ENCODE results near the gene FKRP. TPM values are rescaled to one million over a fixed set of nuclear protein-coding genes. Genes with fewer than 3 reads are reported as not detected.

FKRP gene
- total RNA-seq, 1 experiment from 2014 or later, result 33.1 TPM

DNA sequence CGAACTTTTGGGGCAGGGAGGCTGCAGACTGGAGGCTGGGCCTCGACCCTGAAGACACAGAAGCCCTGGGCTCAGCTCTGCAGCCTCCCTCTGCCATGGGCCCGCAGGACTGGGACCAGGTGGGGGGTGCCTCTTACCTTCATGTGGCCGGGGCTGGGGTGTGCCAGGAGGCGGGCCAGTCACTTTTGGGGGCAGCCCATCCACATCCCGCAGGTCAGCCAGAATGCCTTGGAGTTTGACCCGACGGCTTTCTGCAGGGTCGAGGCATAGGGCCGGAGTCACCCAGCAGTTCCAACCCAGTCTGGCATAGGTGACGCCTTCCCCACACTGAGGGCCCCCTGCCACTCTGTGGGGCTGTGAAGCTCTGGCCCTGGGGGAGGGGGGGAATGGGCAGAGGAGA lies 18.1 kb upstream of the FKRP start:
- intact Hi-C loops (cut with micrococcal nuclease; ENCODE audit: unreplicated experiment), result no loop called here
- TF ChIP-seq, protein P1, sequence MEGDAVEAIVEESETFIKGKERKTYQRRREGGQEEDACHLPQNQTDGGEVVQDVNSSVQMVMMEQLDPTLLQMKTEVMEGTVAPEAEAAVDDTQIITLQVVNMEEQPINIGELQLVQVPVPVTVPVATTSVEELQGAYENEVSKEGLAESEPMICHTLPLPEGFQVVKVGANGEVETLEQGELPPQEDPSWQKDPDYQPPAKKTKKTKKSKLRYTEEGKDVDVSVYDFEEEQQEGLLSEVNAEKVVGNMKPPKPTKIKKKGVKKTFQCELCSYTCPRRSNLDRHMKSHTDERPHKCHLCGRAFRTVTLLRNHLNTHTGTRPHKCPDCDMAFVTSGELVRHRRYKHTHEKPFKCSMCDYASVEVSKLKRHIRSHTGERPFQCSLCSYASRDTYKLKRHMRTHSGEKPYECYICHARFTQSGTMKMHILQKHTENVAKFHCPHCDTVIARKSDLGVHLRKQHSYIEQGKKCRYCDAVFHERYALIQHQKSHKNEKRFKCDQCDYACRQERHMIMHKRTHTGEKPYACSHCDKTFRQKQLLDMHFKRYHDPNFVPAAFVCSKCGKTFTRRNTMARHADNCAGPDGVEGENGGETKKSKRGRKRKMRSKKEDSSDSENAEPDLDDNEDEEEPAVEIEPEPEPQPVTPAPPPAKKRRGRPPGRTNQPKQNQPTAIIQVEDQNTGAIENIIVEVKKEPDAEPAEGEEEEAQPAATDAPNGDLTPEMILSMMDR (IDR thresholded peaks at IDR 0.05; ENCODE audit: insufficient read depth in 1 of 2, low read depth in 1 of 2, low read length in 1 of 2, severe bottlenecking in 1 of 2, unreplicated experiment in 1 of 2), result no peak
- Mint-ChIP-seq H3K9me3 (ENCODE audit: unreplicated experiment) (no peaks in the 10 kb centered on the region), H3K36me3 (ENCODE audit: insufficient read depth, unreplicated experiment) (peaks cover 92% of the 10 kb centered on the region), H3K27me3 (ENCODE audit: insufficient read depth, unreplicated experiment) (no peaks in the 10 kb centered on the region), H3K4me3 (ENCODE audit: unreplicated experiment) (no peak overlapping the region), H3K27ac (ENCODE audit: unreplicated experiment) (peak overlapping the region; percentile 88), H3K4me1 (ENCODE audit: low read depth, unreplicated experiment) (peaks cover 13% of the 10 kb centered on the region)
- peak in 1 of 2 experiments; percentile 33 for DNase-seq
- ChIA-PET CTCF (interaction anchor here (0.6 to 1.7 kb wide), 2 partner anchors 38 to 66 kb away, joined by 4 to 8 read pairs; partner anchors contain the start of gene DACT3), POLR2A (no interaction called here)
- H3K4me3 ChIP-seq (ENCODE audit: low read depth, low read length), result no peak overlapping the region
- no peaks in the 10 kb centered on the region for H3K27me3 ChIP-seq (replicated peaks; ENCODE audit: control insufficient read depth, insufficient read depth, low read length)
- peaks cover 6% of the 10 kb centered on the region for H3K36me3 ChIP-seq (ENCODE audit: control insufficient read depth, insufficient read depth, low read length)
- H3K4me1 ChIP-seq, result no peaks in the 10 kb centered on the region
- H3K9me3 ChIP-seq, result no peaks in the 10 kb centered on the region
- BruUV-seq (replicated peaks), result no TSS peak

DNA sequence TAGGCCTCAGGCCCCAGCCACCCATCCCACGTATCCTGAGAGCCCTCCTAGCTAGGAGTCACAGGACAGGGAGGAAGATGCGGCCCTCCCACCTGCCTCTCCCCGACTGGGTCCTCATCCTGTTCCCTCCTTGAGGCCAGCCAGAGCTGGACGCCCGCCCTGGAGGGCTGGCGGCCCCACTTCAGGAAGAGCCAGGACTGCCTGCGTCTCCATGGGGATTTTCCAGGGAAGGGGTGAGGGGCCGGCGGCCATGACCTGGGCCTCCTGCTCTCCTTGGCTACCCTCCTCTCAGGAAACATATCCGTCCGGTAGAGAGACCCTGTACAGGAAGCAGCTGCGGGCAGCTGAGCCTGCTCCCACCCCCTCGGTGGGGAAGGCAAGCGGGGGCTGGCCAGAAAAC lies 17.6 kb upstream of the FKRP start:
- no peak overlapping the region for H3K4me3 Mint-ChIP-seq (ENCODE audit: unreplicated experiment)
- H3K4me1 Mint-ChIP-seq (ENCODE audit: low read depth, unreplicated experiment), result peaks cover 13% of the 10 kb centered on the region
- BruUV-seq (replicated peaks), result no TSS peak
- H3K27me3 ChIP-seq (replicated peaks; ENCODE audit: control insufficient read depth, insufficient read depth, low read length), result no peaks in the 10 kb centered on the region
- H3K27me3 Mint-ChIP-seq (ENCODE audit: insufficient read depth, unreplicated experiment), result no peaks in the 10 kb centered on the region
- H3K36me3 ChIP-seq (ENCODE audit: control insufficient read depth, insufficient read depth, low read length), result peaks cover 10% of the 10 kb centered on the region
- no peaks in the 10 kb centered on the region for H3K4me1 ChIP-seq
- no peak overlapping the region for H3K4me3 ChIP-seq (ENCODE audit: low read depth, low read length)
- H3K27ac Mint-ChIP-seq (ENCODE audit: unreplicated experiment), result no peak overlapping the region
- ChIA-PET POLR2A (no interaction called here), CTCF (interaction anchor here (1.0 to 1.7 kb wide), 4 partner anchors 14 to 285 kb away, joined by 3 to 8 read pairs (median 4); partner anchors contain the start of gene DACT3)
- TF ChIP-seq, protein P1 (IDR thresholded peaks at IDR 0.05; ENCODE audit: insufficient read depth in 1 of 2, low read depth in 1 of 2, low read length in 1 of 2, severe bottlenecking in 1 of 2, unreplicated experiment in 1 of 2), result no peak
- peaks cover 92% of the 10 kb centered on the region for H3K36me3 Mint-ChIP-seq (ENCODE audit: insufficient read depth, unreplicated experiment)
- H3K9me3 ChIP-seq, result no peaks in the 10 kb centered on the region
- intact Hi-C loops (cut with micrococcal nuclease; ENCODE audit: unreplicated experiment), result no loop called here
- DNase-seq, result peak in 1 of 2 experiments; percentile 31
- H3K9me3 Mint-ChIP-seq (ENCODE audit: unreplicated experiment), result no peaks in the 10 kb centered on the region

DNA sequence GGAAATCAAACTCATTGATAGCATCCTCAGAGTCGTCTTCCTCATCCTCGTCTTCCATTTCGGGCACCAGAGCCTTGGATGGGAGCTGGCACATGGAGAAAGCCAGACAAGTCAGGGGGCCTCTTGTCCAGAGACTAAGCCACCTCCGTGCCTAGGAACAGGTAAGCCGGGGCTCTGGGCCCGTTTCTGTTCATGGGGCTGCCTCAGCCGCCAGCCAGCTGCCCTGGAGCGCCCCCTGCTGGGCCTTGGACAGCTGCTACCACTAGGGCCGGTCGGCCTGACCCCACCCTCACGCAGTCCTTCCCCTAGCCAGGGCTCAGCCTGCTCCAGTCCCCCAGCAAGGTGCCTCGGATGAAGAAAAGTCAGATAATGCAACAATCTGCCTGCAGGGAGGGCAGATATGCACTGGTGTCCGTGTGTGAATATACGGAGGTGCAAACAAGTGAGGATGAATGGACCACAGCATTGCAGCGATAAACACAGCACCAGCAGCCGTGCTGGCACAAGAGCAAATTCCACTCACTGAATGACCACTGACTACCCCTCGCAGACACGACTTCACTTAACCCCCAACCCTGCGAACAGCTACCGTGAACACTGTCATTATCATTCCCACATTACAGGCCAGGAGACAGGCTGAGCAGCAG lies 17.0 kb upstream of the FKRP start:
- peaks cover 8% of the 10 kb centered on the region for H3K36me3 ChIP-seq (ENCODE audit: control insufficient read depth, insufficient read depth, low read length)

More for the DNA sequence above, 17.0 kb upstream of the FKRP start:
- Histone ChIP-seq H3K4me3 (ENCODE audit: low read depth, low read length) (no peak overlapping the region), H3K9me3 (no peaks in the 10 kb centered on the region), H3K4me1 (no peaks in the 10 kb centered on the region), H3K27me3 (replicated peaks; ENCODE audit: control insufficient read depth, insufficient read depth, low read length) (no peaks in the 10 kb centered on the region)
- Mint-ChIP-seq H3K9me3 (ENCODE audit: unreplicated experiment) (no peaks in the 10 kb centered on the region), H3K4me1 (ENCODE audit: low read depth, unreplicated experiment) (peaks cover 13% of the 10 kb centered on the region), H3K27ac (ENCODE audit: unreplicated experiment) (no peak overlapping the region), H3K27me3 (ENCODE audit: insufficient read depth, unreplicated experiment) (no peaks in the 10 kb centered on the region), H3K4me3 (ENCODE audit: unreplicated experiment) (no peak overlapping the region), H3K36me3 (ENCODE audit: insufficient read depth, unreplicated experiment) (peaks cover 92% of the 10 kb centered on the region)
- CTCF ChIA-PET, result interaction anchor here (1.0 to 1.7 kb wide), 5 partner anchors 10 to 284 kb away, joined by 3 to 8 read pairs (median 3); partner anchors contain the start of gene DACT3
- POLR2A ChIA-PET, result no interaction called here
- intact Hi-C loops (cut with micrococcal nuclease; ENCODE audit: unreplicated experiment), result no loop called here
- peak; percentile 51 to 80 for DNase-seq
- BruUV-seq (replicated peaks), result no TSS peak
- TF ChIP-seq, protein P1 (IDR thresholded peaks at IDR 0.05; ENCODE audit: insufficient read depth in 1 of 2, low read depth in 1 of 2, low read length in 1 of 2, severe bottlenecking in 1 of 2, unreplicated experiment in 1 of 2), result peak; percentile 87 to 92
